IMR-90 (cell line): ENCODE data around the gene TMEM141. TPM values are rescaled to one million over a fixed set of nuclear protein-coding genes. Genes with fewer than 3 reads are reported as not detected.

Source experiments
- ATAC-seq: fragments of 200-7000 bp; cut with Tn5 transposase; 2 replicates; pipeline ENCODE4 v1.9.1; 2020; ENCODE audit warnings: low read depth, mild to moderate bottlenecking, moderate library complexity
- BruUV-seq: library from RNA; stranded (reverse); fragments of 400-500 nt; replicated peaks from 2 replicates; lab custom pipeline; 2021; lab: Mats Ljungman, UMichigan
- CTCF ChIA-PET: fragments of 300-600 bp; formaldehyde crosslinking; extraction: SDS; loops from one replicate; lab custom pipeline; 2021; ENCODE audit warnings: antibody characterized with exemption; lab: Yijun Ruan, JAX
- POLR2A ChIA-PET: fragments of 300-600 bp; sonication (Branson Sonifier 250); formaldehyde crosslinking; loops from one replicate; lab custom pipeline; 2022; ENCODE audit warnings: antibody characterized with exemption; ENCODE audit not compliant: unreplicated experiment; lab: Charles Lee
- DNase-seq: peaks from one replicate; pipeline ENCODE4 v3.0.0; 2013
- H2AFZ ChIP-seq: replicated peaks from 2 replicates; pipeline ENCODE3; 2013; ENCODE audit warnings: low read length, mild to moderate bottlenecking; ENCODE audit not compliant: poor library complexity
- H2AK5ac ChIP-seq: 2 replicates; pipeline ENCODE4 v1.6.1; 2013; ENCODE audit warnings: low read depth, low read length, inconsistent platforms
- H2AK9ac ChIP-seq: replicated peaks from 2 replicates; pipeline ENCODE3; 2013; ENCODE audit warnings: mild to moderate bottlenecking, low read depth, low read length, moderate library complexity; ENCODE audit not compliant: poor library complexity
- H2BK120ac ChIP-seq: 2 replicates; pipeline ENCODE4 v1.6.1; 2013; ENCODE audit warnings: low read depth, low read length, inconsistent platforms
- H2BK15ac ChIP-seq: 3 replicates; pipeline ENCODE4 v1.6.1; 2013; ENCODE audit warnings: low read depth, low read length, inconsistent platforms
- H2BK20ac ChIP-seq: 2 replicates; pipeline ENCODE4 v1.6.1; 2013; ENCODE audit warnings: low read depth, mild to moderate bottlenecking, inconsistent platforms, low read length, moderate library complexity
- H2BK5ac ChIP-seq: 2 replicates; pipeline ENCODE4 v1.6.1; 2013; ENCODE audit warnings: mild to moderate bottlenecking, low read depth, low read length, inconsistent platforms; ENCODE audit not compliant: poor library complexity, severe bottlenecking
- H3K14ac ChIP-seq: replicated peaks from 2 replicates; pipeline ENCODE4 v1.6.1; 2013; ENCODE audit warnings: low read depth, low read length, inconsistent platforms
- H3K18ac ChIP-seq: 2 replicates; pipeline ENCODE4 v1.6.1; 2013; ENCODE audit warnings: low read depth, low read length, control low read depth
- H3K23ac ChIP-seq: 2 replicates; pipeline ENCODE4 v1.6.1; 2013; ENCODE audit warnings: low read depth, low read length, inconsistent platforms
- H3K27ac ChIP-seq: 2 replicates; pipeline ENCODE4 v1.5.1; 2013; ENCODE audit warnings: mild to moderate bottlenecking, control low read depth, low read length; ENCODE audit not compliant: insufficient read depth
- H3K27me3 ChIP-seq: 2 replicates; pipeline ENCODE4 v1.6.1; 2013; ENCODE audit warnings: low read length; ENCODE audit not compliant: control insufficient read depth, insufficient read depth
- H3K36me3 ChIP-seq: 2 replicates; pipeline ENCODE4 v1.6.1; 2013; ENCODE audit warnings: low read length, mixed read lengths; ENCODE audit not compliant: control insufficient read depth, insufficient read depth
- H3K4ac ChIP-seq: 2 replicates; pipeline ENCODE4 v1.6.1; 2013; ENCODE audit warnings: low read depth, low read length, inconsistent platforms
- H3K4me1 ChIP-seq: 2 replicates; pipeline ENCODE4 v1.6.1; 2013; ENCODE audit warnings: low read length, mixed read lengths; ENCODE audit not compliant: control insufficient read depth, insufficient read depth
- H3K4me2 ChIP-seq: 2 replicates; pipeline ENCODE4 v1.6.1; 2013; ENCODE audit warnings: low read depth, mild to moderate bottlenecking, control low read depth, low read length, moderate library complexity
- H3K4me3 ChIP-seq: 2 replicates; pipeline ENCODE4 v1.5.1; 2013; ENCODE audit warnings: low read depth, mild to moderate bottlenecking, control low read depth, low read length, moderate library complexity; ENCODE audit not compliant: insufficient read depth
- H3K56ac ChIP-seq: 2 replicates; pipeline ENCODE4 v1.6.1; 2013; ENCODE audit warnings: low read length, inconsistent platforms; ENCODE audit not compliant: insufficient read depth; ENCODE audit errors: extremely low read depth
- H3K79me1 ChIP-seq, 2 experiments: 2 replicates each; pipeline ENCODE4 v1.6.1; 2013; ENCODE audit warnings: low read length in 2 of 2, inconsistent platforms in 1 of 2, low read depth in 1 of 2
- H3K9ac ChIP-seq: 2 replicates; pipeline ENCODE4 v1.6.1; 2013; ENCODE audit warnings: low read depth, low read length, control low read depth
- H3K9me1 ChIP-seq: 2 replicates; pipeline ENCODE4 v1.6.1; 2013; ENCODE audit warnings: low read length, inconsistent platforms; ENCODE audit not compliant: insufficient read depth
- H3K9me3 ChIP-seq: 2 replicates; pipeline ENCODE4 v1.6.1; 2013; ENCODE audit warnings: low read length; ENCODE audit not compliant: control insufficient read depth, insufficient read depth
- H4K20me1 ChIP-seq: 2 replicates; pipeline ENCODE4 v1.6.1; 2013; ENCODE audit warnings: low read length, inconsistent platforms; ENCODE audit not compliant: insufficient read depth
- H4K5ac ChIP-seq: 2 replicates; pipeline ENCODE4 v1.6.1; 2013; ENCODE audit warnings: mild to moderate bottlenecking, low read depth, low read length, control low read depth
- H4K8ac ChIP-seq, 2 experiments: 2 replicates each; pipeline ENCODE4 v1.6.1; 2013; ENCODE audit warnings: low read depth in 2 of 2, low read length in 2 of 2, control low read depth in 1 of 2, inconsistent platforms in 1 of 2
- H4K91ac ChIP-seq: 2 replicates; pipeline ENCODE4 v1.6.1; 2013; ENCODE audit warnings: low read depth, low read length, inconsistent platforms; ENCODE audit not compliant: insufficient read depth
- BHLHE40 ChIP-seq: fragments of 150-350 bp; IDR thresholded peaks from 2 replicates; pipeline ENCODE4 v1.6.1; 2016; ENCODE audit warnings: mild to moderate bottlenecking, low read depth, low read length
- MAFK ChIP-seq: IDR thresholded peaks from 2 replicates; pipeline ENCODE4 v1.6.1; 2012; ENCODE audit warnings: low read depth, low read length, improper control_type of control experiment
- NFE2L2 ChIP-seq: fragments of 150-350 bp; IDR thresholded peaks from 2 replicates; pipeline ENCODE4 v1.6.1; 2016; ENCODE audit warnings: low read depth, mild to moderate bottlenecking, low read length
- POLR2A ChIP-seq: IDR thresholded peaks from 2 replicates; pipeline ENCODE4 v1.6.1; 2012; ENCODE audit warnings: mild to moderate bottlenecking, low read depth, low read length
- RAD21 ChIP-seq: IDR thresholded peaks from 2 replicates; pipeline ENCODE4 v1.6.1; 2012; ENCODE audit warnings: low read length, improper control_type of control experiment
- SMC3 ChIP-seq: fragments of 150-350 bp; IDR thresholded peaks from 2 replicates; pipeline ENCODE4 v1.6.1; 2016; ENCODE audit warnings: low read depth, mild to moderate bottlenecking, antibody characterized with exemption, low read length, moderate library complexity
- WGBS, 2 experiments: methylation state at CpG; one replicate each; pipeline versions ENCODE4 v1.1.5 to v1.1.7; 2013; ENCODE audit warnings: missing lambda C conversion rate in 2 of 2; ENCODE audit not compliant: insufficient read length in 1 of 2; ENCODE audit errors: extremely low coverage in 2 of 2; 5-methylcytosine and 5-hydroxymethylcytosine counted together
- dilution Hi-C: fragments of 300-500 bp; cut with HindIII; formaldehyde crosslinking; loops from one replicate; pipeline ENCODE4 v1.14.3; 2018; ENCODE audit warnings: low sequenced_read_pairs; ENCODE audit not compliant: unreplicated experiment
- in situ Hi-C: fragments of 300-500 bp; cut with MboI; formaldehyde crosslinking; loops from 3 replicates; pipeline ENCODE4 v1.14.3; 2019; ENCODE audit warnings: low sequenced_read_pairs, inconsistent platforms, mixed read lengths
- intact Hi-C: fragments of 100-400 bp; cut with micrococcal nuclease; formaldehyde crosslinking; loops from 2 replicates; pipeline ENCODE4 v1.10.0; 2022
- polyA plus RNA-seq, 3 experiments: library from polyadenylated mRNA; depleted of rRNA; stranded (reverse); fragments of >200 nt; gene quantifications; 2 replicates each; pipeline ENCODE4 v1.2.3, GENCODE V29; 2012; ENCODE audit warnings: low replicate concordance in 1 of 3
- total RNA-seq: library from RNA; depleted of rRNA; stranded (reverse); fragments of >200 nt; gene quantifications from 2 replicates; pipeline ENCODE4 v1.2.3, GENCODE V29; 2012
- TF ChIP-seq, protein P1 (sequence below): conservative IDR thresholded peaks from 2 replicates; pipeline ENCODE4 v1.5.1; 2012; ENCODE audit warnings: mild to moderate bottlenecking, low read depth, low read length, improper control_type of control experiment
- TF ChIP-seq, protein P2 (sequence below): fragments of 150-350 bp; IDR thresholded peaks from 2 replicates; pipeline ENCODE4 v1.6.1; 2017; ENCODE audit warnings: mild to moderate bottlenecking, antibody characterized with exemption, low read length, low read depth

TMEM141 gene
- total and polyA plus RNA-seq, 2 of the 4 experiments (the other 2 are of a cell fraction): 39.1 to 77.8 TPM

DNA sequence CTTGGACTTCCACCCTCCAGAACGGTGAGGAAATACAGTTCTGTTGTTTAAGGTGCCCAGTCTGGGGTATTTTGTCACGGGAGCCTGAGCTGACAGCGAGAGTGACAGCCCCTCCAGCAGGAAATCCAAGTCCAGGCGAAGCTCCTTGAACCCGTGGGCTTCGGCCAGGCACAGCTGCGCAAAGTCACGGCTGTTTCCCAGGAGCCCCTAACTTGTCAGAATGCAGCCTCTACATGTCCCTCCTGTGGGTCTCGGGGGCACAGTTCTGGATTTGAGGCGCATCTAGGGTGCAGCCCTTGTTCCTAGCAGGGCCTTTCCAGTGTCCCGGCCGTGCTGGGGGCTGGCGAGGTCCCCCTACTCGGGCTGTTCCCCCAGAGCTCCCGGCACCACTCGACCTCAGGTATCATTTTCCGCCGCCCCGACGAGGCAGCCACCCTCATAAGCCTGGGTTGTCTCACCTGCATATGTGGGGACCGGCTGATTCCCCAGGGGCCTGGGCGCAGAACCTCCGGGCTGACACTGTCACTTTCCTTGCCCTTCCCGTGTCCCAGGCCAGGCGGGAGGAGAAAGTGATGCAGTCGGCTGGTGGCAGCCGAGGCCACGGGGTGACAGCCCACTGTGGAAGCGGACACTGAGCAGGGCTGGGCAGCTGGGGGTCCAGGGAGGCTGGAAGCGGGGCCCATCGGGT, 37.6 kb upstream of the TMEM141 start:
- H3K9me3 ChIP-seq: peaks cover 16% of the 10 kb centered on the region
- dilution Hi-C loops: no loop called here
- no peak overlapping the region for H3K56ac ChIP-seq
- ATAC-seq: no peak
- no peak overlapping the region for H3K9ac ChIP-seq
- H3K4me1 ChIP-seq: no peaks in the 10 kb centered on the region
- 72% methylated on average over 23 of the region's 31 CpGs; no CpG with 5 or more reads in 1 of the 2 experiments for WGBS, 2 experiments
- no peak overlapping the region for H3K23ac ChIP-seq
- no peak overlapping the region for H2AFZ ChIP-seq
- CTCF ChIA-PET: no interaction called here
- H4K5ac ChIP-seq: no peak overlapping the region
- no peak overlapping the region for H3K4ac ChIP-seq
- POLR2A ChIA-PET: no interaction called here
- H2BK15ac ChIP-seq: no peak overlapping the region
- in situ Hi-C loops: no loop called here
- H3K9me1 ChIP-seq: no peaks in the 10 kb centered on the region
- no peak overlapping the region for H3K27ac ChIP-seq
- H4K8ac ChIP-seq: no peak overlapping the region
- intact Hi-C loops: no loop called here
- no peak overlapping the region for H3K4me3 ChIP-seq
- no peak overlapping the region for H2AK5ac ChIP-seq
- no peak overlapping the region for H3K14ac ChIP-seq
- no peak for DNase-seq
- no peak overlapping the region for H3K18ac ChIP-seq
- peaks cover 8% of the 10 kb centered on the region for H3K27me3 ChIP-seq
- no peak overlapping the region for H2AK9ac ChIP-seq
- no peak overlapping the region for H2BK120ac ChIP-seq
- H2BK20ac ChIP-seq: no peak overlapping the region
- no peak overlapping the region for H4K91ac ChIP-seq
- no peak overlapping the region for H2BK5ac ChIP-seq
- H3K36me3 ChIP-seq: no peaks in the 10 kb centered on the region
- TF ChIP-seq MAFK (no peak), POLR2A (no peak), RAD21 (no peak), BHLHE40 (no peak), SMC3 (no peak), NFE2L2 (no peak)
- TF ChIP-seq, protein P1, sequence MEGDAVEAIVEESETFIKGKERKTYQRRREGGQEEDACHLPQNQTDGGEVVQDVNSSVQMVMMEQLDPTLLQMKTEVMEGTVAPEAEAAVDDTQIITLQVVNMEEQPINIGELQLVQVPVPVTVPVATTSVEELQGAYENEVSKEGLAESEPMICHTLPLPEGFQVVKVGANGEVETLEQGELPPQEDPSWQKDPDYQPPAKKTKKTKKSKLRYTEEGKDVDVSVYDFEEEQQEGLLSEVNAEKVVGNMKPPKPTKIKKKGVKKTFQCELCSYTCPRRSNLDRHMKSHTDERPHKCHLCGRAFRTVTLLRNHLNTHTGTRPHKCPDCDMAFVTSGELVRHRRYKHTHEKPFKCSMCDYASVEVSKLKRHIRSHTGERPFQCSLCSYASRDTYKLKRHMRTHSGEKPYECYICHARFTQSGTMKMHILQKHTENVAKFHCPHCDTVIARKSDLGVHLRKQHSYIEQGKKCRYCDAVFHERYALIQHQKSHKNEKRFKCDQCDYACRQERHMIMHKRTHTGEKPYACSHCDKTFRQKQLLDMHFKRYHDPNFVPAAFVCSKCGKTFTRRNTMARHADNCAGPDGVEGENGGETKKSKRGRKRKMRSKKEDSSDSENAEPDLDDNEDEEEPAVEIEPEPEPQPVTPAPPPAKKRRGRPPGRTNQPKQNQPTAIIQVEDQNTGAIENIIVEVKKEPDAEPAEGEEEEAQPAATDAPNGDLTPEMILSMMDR: no peak
- TF ChIP-seq, protein P2, sequence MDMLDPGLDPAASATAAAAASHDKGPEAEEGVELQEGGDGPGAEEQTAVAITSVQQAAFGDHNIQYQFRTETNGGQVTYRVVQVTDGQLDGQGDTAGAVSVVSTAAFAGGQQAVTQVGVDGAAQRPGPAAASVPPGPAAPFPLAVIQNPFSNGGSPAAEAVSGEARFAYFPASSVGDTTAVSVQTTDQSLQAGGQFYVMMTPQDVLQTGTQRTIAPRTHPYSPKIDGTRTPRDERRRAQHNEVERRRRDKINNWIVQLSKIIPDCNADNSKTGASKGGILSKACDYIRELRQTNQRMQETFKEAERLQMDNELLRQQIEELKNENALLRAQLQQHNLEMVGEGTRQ: no peak
- H3K4me2 ChIP-seq: no peak overlapping the region
- H3K79me1 ChIP-seq: no peaks in the 10 kb centered on the region
- no TSS peak for BruUV-seq
- no peaks in the 10 kb centered on the region for H4K20me1 ChIP-seq
